ENCODE measurements around the gene HADHB.
"Not testable (repeated sequence)": the region's sequence is repeated elsewhere in the genome, so short reads cannot be mapped to it uniquely, and the experiment has no call there.

Gene HADHB

GRCh38 chr2:26245231-26245732, 543 bp downstream of the HADHB start:
- peak; percentile 69 for DNase-seq (ENCODE audit: low spot score)

- DNase-seq (ENCODE audit: low spot score) = peak; percentile 76
These were observed 1.1 kb downstream of the HADHB start for GRCh38 chr2:26245810-26246209.

GRCh38 chr2:26246818-26247217, 2.1 kb downstream of the HADHB start:
- DNase-seq (ENCODE audit: low spot score) = peak; percentile 91

- no peak for DNase-seq (ENCODE audit: low spot score)
These were observed 4.9 kb downstream of the HADHB start for GRCh38 chr2:26249625-26250024.

GRCh38 chr2:26251893-26252292, 7.2 kb downstream of the HADHB start:
- DNase-seq (ENCODE audit: low spot score) = no peak

GRCh38 chr2:26255759-26256384, 11.1 kb downstream of the HADHB start:
- DNase-seq (ENCODE audit: low spot score) = no peak

- DNase-seq (ENCODE audit: low spot score) = not testable (repeated sequence)
These were observed 14.1 kb downstream of the HADHB start for GRCh38 chr2:26258836-26259235.

- no peak for DNase-seq (ENCODE audit: low spot score)
These were observed 23.5 kb downstream of the HADHB start for GRCh38 chr2:26268213-26268612.

GRCh38 chr2:26268670-26269385, 24.1 kb downstream of the HADHB start:
- DNase-seq (ENCODE audit: low spot score) = not testable (repeated sequence)

- peak; percentile 24 for DNase-seq (ENCODE audit: low spot score)
These were observed 24.9 kb downstream of the HADHB start for GRCh38 chr2:26269571-26270158.

- no peak for DNase-seq (ENCODE audit: low spot score)
These were observed 25.6 kb downstream of the HADHB start for GRCh38 chr2:26270373-26270772.

GRCh38 chr2:26273501-26273900, 28.8 kb downstream of the HADHB start:
- no peak for DNase-seq (ENCODE audit: low spot score)

- no peak for DNase-seq (ENCODE audit: low spot score)
These were observed 29.4 kb downstream of the HADHB start for GRCh38 chr2:26274058-26274613.

- no peak for DNase-seq (ENCODE audit: low spot score)
These were observed 31.9 kb downstream of the HADHB start for GRCh38 chr2:26276484-26277227.

- no peak for DNase-seq (ENCODE audit: low spot score)
These were observed 35.1 kb downstream of the HADHB start for GRCh38 chr2:26279886-26280285.

- DNase-seq (ENCODE audit: low spot score) = no peak
These were observed 36.5 kb downstream of the HADHB start for GRCh38 chr2:26281226-26281625.

GRCh38 chr2:26283606-26284005, 38.9 kb downstream of the HADHB start:
- DNase-seq (ENCODE audit: low spot score) = no peak

GRCh38 chr2:26284132-26284531, 39.4 kb downstream of the HADHB start:
- DNase-seq (ENCODE audit: low spot score) = peak; percentile 6

GRCh38 chr2:26285931-26286330, 41.2 kb downstream of the HADHB start:
- no peak for DNase-seq (ENCODE audit: low spot score)

GRCh38 chr2:26290001-26290400, 45.3 kb downstream of the HADHB start:
- no peak for DNase-seq (ENCODE audit: low spot score)

- peak; percentile 52 for DNase-seq (ENCODE audit: low spot score)
These were observed 47.9 kb downstream of the HADHB start for GRCh38 chr2:26292646-26293045.

- DNase-seq (ENCODE audit: low spot score) = no peak
These were observed 50.8 kb downstream of the HADHB start for GRCh38 chr2:26295511-26295910.

Data from RKO (cell line).